MM.1S (cell line): ENCODE data around the gene ZNF697.

Experiments
- EZH2 ChIP-seq: fragments of 300-600 bp; sonication (generic); optimal IDR thresholded peaks from 2 replicates; pipeline ENCODE3; 2017; ENCODE audit warnings: low read depth, mild to moderate bottlenecking, antibody characterized with exemption, low read length, mixed read lengths
- TF ChIP-seq, protein P1 (sequence below): fragments of 300-600 bp; sonication (generic); IDR thresholded peaks from 2 replicates; pipeline ENCODE4 v1.5.1; 2016; ENCODE audit warnings: antibody characterized with exemption, low read length, mixed read lengths

DNA sequence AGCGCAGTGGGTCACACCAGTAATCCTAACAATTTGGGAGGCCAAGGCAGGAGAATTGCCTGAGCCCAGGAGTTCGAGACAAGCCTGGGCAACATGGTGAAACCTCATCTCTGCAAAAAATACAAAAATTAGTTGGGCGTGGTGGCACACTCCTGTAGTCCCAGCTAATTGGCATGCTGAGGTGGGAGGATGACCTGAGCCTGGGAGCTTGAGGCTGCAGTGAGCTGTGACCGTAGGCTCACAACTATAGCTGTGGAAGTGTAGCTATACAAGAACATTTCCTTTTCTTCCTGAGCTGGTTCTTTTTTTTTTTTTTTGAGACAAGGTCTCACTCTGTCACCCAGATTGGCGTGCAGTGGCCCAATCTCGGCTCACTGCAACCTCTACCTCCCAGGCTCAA, 19.1 kb upstream of the ZNF697 start:
- TF ChIP-seq, protein P1, sequence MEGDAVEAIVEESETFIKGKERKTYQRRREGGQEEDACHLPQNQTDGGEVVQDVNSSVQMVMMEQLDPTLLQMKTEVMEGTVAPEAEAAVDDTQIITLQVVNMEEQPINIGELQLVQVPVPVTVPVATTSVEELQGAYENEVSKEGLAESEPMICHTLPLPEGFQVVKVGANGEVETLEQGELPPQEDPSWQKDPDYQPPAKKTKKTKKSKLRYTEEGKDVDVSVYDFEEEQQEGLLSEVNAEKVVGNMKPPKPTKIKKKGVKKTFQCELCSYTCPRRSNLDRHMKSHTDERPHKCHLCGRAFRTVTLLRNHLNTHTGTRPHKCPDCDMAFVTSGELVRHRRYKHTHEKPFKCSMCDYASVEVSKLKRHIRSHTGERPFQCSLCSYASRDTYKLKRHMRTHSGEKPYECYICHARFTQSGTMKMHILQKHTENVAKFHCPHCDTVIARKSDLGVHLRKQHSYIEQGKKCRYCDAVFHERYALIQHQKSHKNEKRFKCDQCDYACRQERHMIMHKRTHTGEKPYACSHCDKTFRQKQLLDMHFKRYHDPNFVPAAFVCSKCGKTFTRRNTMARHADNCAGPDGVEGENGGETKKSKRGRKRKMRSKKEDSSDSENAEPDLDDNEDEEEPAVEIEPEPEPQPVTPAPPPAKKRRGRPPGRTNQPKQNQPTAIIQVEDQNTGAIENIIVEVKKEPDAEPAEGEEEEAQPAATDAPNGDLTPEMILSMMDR, result no peak
- no peak for TF ChIP-seq EZH2
